Measurements from ENCODE around the gene SPAG17. TPM values are rescaled to one million over a fixed set of nuclear protein-coding genes. Genes with fewer than 3 reads are reported as not detected.

SPAG17 gene
- total RNA-seq, 1 experiment from 2014 or later = not detected

GRCh38 chr1:118132000-118132399 lies 53.0 kb downstream of the SPAG17 start:
- H3K27me3 Mint-ChIP-seq (ENCODE audit: insufficient read depth, unreplicated experiment) = no peaks in the 10 kb centered on the region
- TF ChIP-seq CTCF (IDR thresholded peaks at IDR 0.05; ENCODE audit: unreplicated experiment) = no peak
- H3K27ac Mint-ChIP-seq (ENCODE audit: low read depth, unreplicated experiment) = no peak overlapping the region
- H3K36me3 Mint-ChIP-seq (ENCODE audit: insufficient read depth, unreplicated experiment) = peaks cover 7% of the 10 kb centered on the region
- DNase-seq (ENCODE audit: unreplicated experiment) = no peak
- peaks cover 6% of the 10 kb centered on the region for H3K4me1 Mint-ChIP-seq (ENCODE audit: insufficient read depth, unreplicated experiment)
- no peaks in the 10 kb centered on the region for H3K9me3 Mint-ChIP-seq (ENCODE audit: unreplicated experiment)
- intact Hi-C loops (cut with micrococcal nuclease) = no loop called here
- no peak overlapping the region for H3K4me3 Mint-ChIP-seq (ENCODE audit: unreplicated experiment)
- CTCF ChIA-PET = no interaction called here
- no TSS peak for BruUV-seq (replicated peaks)
- POLR2A ChIA-PET = no interaction called here

GRCh38 chr1:118128761-118129160 lies 56.3 kb downstream of the SPAG17 start:
- H3K4me3 Mint-ChIP-seq (ENCODE audit: unreplicated experiment) = no peak overlapping the region
- CTCF ChIA-PET = interaction anchor here (2.3 kb wide), 1 partner anchor 26 kb away, joined by 5 read pairs; no protein-coding TSS in a partner anchor
- POLR2A ChIA-PET = no interaction called here
- H3K36me3 Mint-ChIP-seq (ENCODE audit: insufficient read depth, unreplicated experiment) = no peaks in the 10 kb centered on the region
- BruUV-seq (replicated peaks) = no TSS peak
- DNase-seq (ENCODE audit: unreplicated experiment) = no peak
- intact Hi-C loops (cut with micrococcal nuclease) = no loop called here
- H3K27me3 Mint-ChIP-seq (ENCODE audit: insufficient read depth, unreplicated experiment) = no peaks in the 10 kb centered on the region
- H3K9me3 Mint-ChIP-seq (ENCODE audit: unreplicated experiment) = no peaks in the 10 kb centered on the region
- H3K4me1 Mint-ChIP-seq (ENCODE audit: insufficient read depth, unreplicated experiment) = no peaks in the 10 kb centered on the region
- H3K27ac Mint-ChIP-seq (ENCODE audit: low read depth, unreplicated experiment) = no peak overlapping the region
- TF ChIP-seq CTCF (IDR thresholded peaks at IDR 0.05; ENCODE audit: unreplicated experiment) = no peak

- H3K9me3 Mint-ChIP-seq (ENCODE audit: unreplicated experiment) = no peaks in the 10 kb centered on the region
- ChIA-PET POLR2A (interaction anchor here (0.5 to 0.6 kb wide), 2 partner anchors 784 to 1010 kb away, joined by 3 read pairs; no protein-coding TSS in a partner anchor), CTCF (interaction anchor here (0.9 kb wide), 1 partner anchor 1243 kb away, joined by 3 read pairs; no protein-coding TSS in a partner anchor)
- no peak overlapping the region for H3K27ac Mint-ChIP-seq (ENCODE audit: low read depth, unreplicated experiment)
- intact Hi-C loops (cut with micrococcal nuclease) = no loop called here
- H3K4me3 Mint-ChIP-seq (ENCODE audit: unreplicated experiment) = no peak overlapping the region
- no peaks in the 10 kb centered on the region for H3K36me3 Mint-ChIP-seq (ENCODE audit: insufficient read depth, unreplicated experiment)
- TF ChIP-seq CTCF (IDR thresholded peaks at IDR 0.05; ENCODE audit: unreplicated experiment) = no peak
- DNase-seq (ENCODE audit: unreplicated experiment) = no peak
- no peaks in the 10 kb centered on the region for H3K27me3 Mint-ChIP-seq (ENCODE audit: insufficient read depth, unreplicated experiment)
- BruUV-seq (replicated peaks) = no TSS peak
- H3K4me1 Mint-ChIP-seq (ENCODE audit: insufficient read depth, unreplicated experiment) = peaks cover 28% of the 10 kb centered on the region
Measured at GRCh38 chr1:118124064-118124463, 61.0 kb downstream of the SPAG17 start.

- no peak for DNase-seq (ENCODE audit: unreplicated experiment)
- H3K27me3 Mint-ChIP-seq (ENCODE audit: insufficient read depth, unreplicated experiment) = no peaks in the 10 kb centered on the region
- TF ChIP-seq CTCF (IDR thresholded peaks at IDR 0.05; ENCODE audit: unreplicated experiment) = no peak
- H3K27ac Mint-ChIP-seq (ENCODE audit: low read depth, unreplicated experiment) = no peak overlapping the region
- no TSS peak for BruUV-seq (replicated peaks)
- H3K36me3 Mint-ChIP-seq (ENCODE audit: insufficient read depth, unreplicated experiment) = no peaks in the 10 kb centered on the region
- H3K4me1 Mint-ChIP-seq (ENCODE audit: insufficient read depth, unreplicated experiment) = peaks cover 30% of the 10 kb centered on the region
- intact Hi-C loops (cut with micrococcal nuclease) = no loop called here
- H3K9me3 Mint-ChIP-seq (ENCODE audit: unreplicated experiment) = no peaks in the 10 kb centered on the region
- CTCF ChIA-PET = no interaction called here
- POLR2A ChIA-PET = no interaction called here
- no peak overlapping the region for H3K4me3 Mint-ChIP-seq (ENCODE audit: unreplicated experiment)
Measured at GRCh38 chr1:118123116-118123839, 61.8 kb downstream of the SPAG17 start.

All from MCF 10A (cell line).